Mesenteric fat pad (tissue), 1 donor: ENCODE measurements around the gene GRAMD1C. TPM values are rescaled to one million over a fixed set of nuclear protein-coding genes. Genes with fewer than 3 reads are reported as not detected.
A peak's percentile ranks its signal among the peaks of the same experiment; 100 is the strongest.
"Not testable (repeated sequence)": the region's sequence is repeated elsewhere in the genome, so short reads cannot be mapped to it uniquely, and the experiment has no call there.

Experiments used
- DNase-seq: peaks from one replicate; pipeline ENCODE4 v3.0.0-alpha.2; 2020; ENCODE audit warnings: low spot score
- total RNA-seq: library from RNA; stranded (reverse); fragmentation: NEBNext Ultra II Directional; extraction: Animal tissue kit (Norgen Biotek cat#: 25700); gene quantifications from one replicate; pipeline ENCODE4 v1.2.1, GENCODE V29; 2021
- donor health status: DM: yes; HTN: yes; CAD: no.

Gene GRAMD1C
- total RNA-seq, 1 donor from 2014 or later: 1.8 TPM

- not testable (repeated sequence) for DNase-seq
These were observed 11.8 kb downstream of the GRAMD1C start for GRCh38 chr3:113850391-113850790.

GRCh38 chr3:113852506-113852905, 13.9 kb downstream of the GRAMD1C start:
- DNase-seq: no peak

GRCh38 chr3:113867506-113867905, 28.9 kb downstream of the GRAMD1C start:
- no peak for DNase-seq

GRCh38 chr3:113873293-113873692, 34.7 kb downstream of the GRAMD1C start:
- no peak for DNase-seq

- no peak for DNase-seq
These were observed 35.4 kb downstream of the GRAMD1C start for GRCh38 chr3:113873814-113874526.

- no peak for DNase-seq
These were observed 39.8 kb downstream of the GRAMD1C start for GRCh38 chr3:113878403-113878802.

- DNase-seq: no peak
These were observed 46.5 kb downstream of the GRAMD1C start for GRCh38 chr3:113885050-113885449.

GRCh38 chr3:113890256-113890900, 51.8 kb downstream of the GRAMD1C start:
- DNase-seq: no peak

- DNase-seq: no peak
These were observed 56.3 kb downstream of the GRAMD1C start for GRCh38 chr3:113894927-113895326.

- DNase-seq: no peak
These were observed 57.4 kb downstream of the GRAMD1C start for GRCh38 chr3:113895964-113896363.

GRCh38 chr3:113896930-113897329, 58.3 kb downstream of the GRAMD1C start:
- no peak for DNase-seq

- no peak for DNase-seq
These were observed 58.8 kb downstream of the GRAMD1C start for GRCh38 chr3:113897373-113897777.

- DNase-seq: no peak
These were observed 60.3 kb downstream of the GRAMD1C start for GRCh38 chr3:113898892-113899291.

- no peak for DNase-seq
These were observed 68.1 kb downstream of the GRAMD1C start for GRCh38 chr3:113906568-113907140.

GRCh38 chr3:113908133-113908532, 69.5 kb downstream of the GRAMD1C start:
- DNase-seq: no peak

GRCh38 chr3:113910966-113911365, 72.4 kb downstream of the GRAMD1C start:
- DNase-seq: no peak

- no peak for DNase-seq
These were observed 74.1 kb downstream of the GRAMD1C start for GRCh38 chr3:113912552-113913236.

- DNase-seq: no peak
These were observed 76.1 kb downstream of the GRAMD1C start for GRCh38 chr3:113914646-113915045.

- no peak for DNase-seq
These were observed 89.0 kb downstream of the GRAMD1C start for GRCh38 chr3:113927556-113927955.

GRCh38 chr3:113946831-113947230, 108.2 kb downstream of the GRAMD1C start:
- DNase-seq: no peak

GRCh38 chr3:113947372-113948014, 108.9 kb downstream of the GRAMD1C start, which contains the start of gene ZDHHC23:
ZDHHC23 (plus strand) TSS chr3:113948013; CDS start chr3:113948803, 790 bp downstream.
- peak; percentile 93 for DNase-seq
